ENCODE measurements around the gene AQP1.
A peak's percentile ranks its signal among the peaks of the same experiment; 100 is the strongest.

AQP1 gene

GRCh38 chr7:30918676-30919075, 7.0 kb downstream of the AQP1 start:
- DNase-seq: peak in 2 of 56 donors; percentile 14 to 20

- no peak for DNase-seq
These were observed 8.4 kb downstream of the AQP1 start for GRCh38 chr7:30920021-30920583.

- DNase-seq: peak in 1 of 56 donors; percentile 30
These were observed 9.2 kb downstream of the AQP1 start for GRCh38 chr7:30920584-30921539.

- DNase-seq: no peak
These were observed 10.1 kb downstream of the AQP1 start for GRCh38 chr7:30921540-30922401.

GRCh38 chr7:30922596-30922995, 10.9 kb downstream of the AQP1 start:
- DNase-seq: no peak

GRCh38 chr7:30923009-30923773, 11.5 kb downstream of the AQP1 start:
- no peak for DNase-seq

GRCh38 chr7:30923774-30924413, 12.2 kb downstream of the AQP1 start:
- no peak for DNase-seq

- DNase-seq: no peak
These were observed 13.0 kb downstream of the AQP1 start for GRCh38 chr7:30924624-30925023.

- DNase-seq: no peak
These were observed 13.5 kb downstream of the AQP1 start for GRCh38 chr7:30925117-30925516.

- no peak for DNase-seq
These were observed 14.3 kb downstream of the AQP1 start for GRCh38 chr7:30925913-30926312.

- no peak for DNase-seq
These were observed 14.7 kb downstream of the AQP1 start for GRCh38 chr7:30926313-30926712.

GRCh38 chr7:30927040-30927439, 15.4 kb downstream of the AQP1 start:
- DNase-seq: no peak

- no peak for DNase-seq
These were observed 15.9 kb downstream of the AQP1 start for GRCh38 chr7:30927559-30927958.

- no peak for DNase-seq
These were observed 16.7 kb downstream of the AQP1 start for GRCh38 chr7:30928254-30928872.

GRCh38 chr7:30929686-30930085, 18.0 kb downstream of the AQP1 start:
- no peak for DNase-seq

- no peak for DNase-seq
These were observed 19.0 kb downstream of the AQP1 start for GRCh38 chr7:30930621-30931020.

- no peak for DNase-seq
These were observed 19.7 kb downstream of the AQP1 start for GRCh38 chr7:30931161-30931928.

- DNase-seq: no peak
These were observed 20.4 kb downstream of the AQP1 start for GRCh38 chr7:30931929-30932540.

GRCh38 chr7:30932562-30932961, 20.9 kb downstream of the AQP1 start:
- DNase-seq: no peak

Measured in nucleus accumbens (tissue), 56 donors.